ENCODE measurements around the gene SORCS2. TPM values are rescaled to one million over a fixed set of nuclear protein-coding genes. Genes with fewer than 3 reads are reported as not detected.

The SORCS2 gene
- total RNA-seq, 4 donors from 2014 or later = 1.1 to 2.5 (median 2.0) TPM

- no peaks in the 10 kb centered on the region for H3K36me3 ChIP-seq
- H3K4me3 ChIP-seq = no peak overlapping the region
- WGBS, 2 donors = 85 to 91% methylated on average over 11 to 12 of the region's 15 CpGs
- intact Hi-C loops (cut with DNase I) = no loop called here
- TF ChIP-seq CTCF (IDR thresholded peaks at IDR 0.05) = no peak
- peaks cover 0 to 42% (median 0%) of the 10 kb centered on the region in 4 donors for H3K27me3 ChIP-seq
- no peak for DNase-seq
- no peaks in the 10 kb centered on the region for H3K9me3 ChIP-seq
- H3K4me1 ChIP-seq = peaks cover 0 to 22% (median 0%) of the 10 kb centered on the region in 3 donors
- no peak overlapping the region for H3K27ac ChIP-seq
Observed at GRCh38 chr4:7289589-7289988, 97.3 kb downstream of the SORCS2 start.

- H3K27me3 ChIP-seq = peaks cover 0 to 37% (median 0%) of the 10 kb centered on the region in 4 donors
- H3K36me3 ChIP-seq = no peaks in the 10 kb centered on the region
- intact Hi-C loops (cut with DNase I) = no loop called here
- TF ChIP-seq POLR2A (IDR thresholded peaks at IDR 0.05) = no peak
- TF ChIP-seq CTCF (IDR thresholded peaks at IDR 0.05) = no peak
- DNase-seq = no peak
- 60 to 64% methylated on average over 3 to 7 of the region's 19 CpGs for WGBS, 2 donors
- no peak overlapping the region for H3K4me3 ChIP-seq
- H3K9me3 ChIP-seq = no peaks in the 10 kb centered on the region
- no peak overlapping the region for H3K27ac ChIP-seq
- peaks cover 0 to 20% (median 0%) of the 10 kb centered on the region in 3 donors for H3K4me1 ChIP-seq
Observed at GRCh38 chr4:7291372-7292114, 99.2 kb downstream of the SORCS2 start.

- TF ChIP-seq CTCF (IDR thresholded peaks at IDR 0.05) (no peak), POLR2A (IDR thresholded peaks at IDR 0.05) (no peak)
- no peak for DNase-seq
- Histone ChIP-seq H3K4me3 (no peak overlapping the region), H3K27me3 (peaks cover 0 to 23% (median 0%) of the 10 kb centered on the region in 4 donors), H3K4me1 (peaks cover 0 to 18% (median 0%) of the 10 kb centered on the region in 3 donors), H3K9me3 (no peaks in the 10 kb centered on the region), H3K27ac (no peak overlapping the region), H3K36me3 (no peaks in the 10 kb centered on the region)
- intact Hi-C loops (cut with DNase I) = no loop called here
- WGBS, 2 donors = 83 to 94% methylated on average over 6 to 10 of the region's 11 CpGs
Observed at GRCh38 chr4:7293703-7294102, 101.4 kb downstream of the SORCS2 start.

- H3K9me3 ChIP-seq = no peaks in the 10 kb centered on the region
- intact Hi-C loops (cut with DNase I) = no loop called here
- WGBS, 2 donors = 58 to 75% methylated on average over 5 to 7 of the region's 7 CpGs
- peaks cover 0 to 23% (median 0%) of the 10 kb centered on the region in 4 donors for H3K27me3 ChIP-seq
- TF ChIP-seq CTCF (IDR thresholded peaks at IDR 0.05) = no peak
- no peak for TF ChIP-seq POLR2A (IDR thresholded peaks at IDR 0.05)
- peaks cover 0 to 18% (median 0%) of the 10 kb centered on the region in 3 donors for H3K4me1 ChIP-seq
- H3K4me3 ChIP-seq = no peak overlapping the region
- H3K36me3 ChIP-seq = no peaks in the 10 kb centered on the region
- no peak for DNase-seq
- no peak overlapping the region for H3K27ac ChIP-seq
Observed at GRCh38 chr4:7294176-7294756, 101.9 kb downstream of the SORCS2 start.

Measured in esophagus squamous epithelium (tissue), 5 donors.